ENCODE results near the gene PCDHGA2.
"Not testable (repeated sequence)": the region's sequence is repeated elsewhere in the genome, so short reads cannot be mapped to it uniquely, and the experiment has no call there.

The PCDHGA2 gene

DNA sequence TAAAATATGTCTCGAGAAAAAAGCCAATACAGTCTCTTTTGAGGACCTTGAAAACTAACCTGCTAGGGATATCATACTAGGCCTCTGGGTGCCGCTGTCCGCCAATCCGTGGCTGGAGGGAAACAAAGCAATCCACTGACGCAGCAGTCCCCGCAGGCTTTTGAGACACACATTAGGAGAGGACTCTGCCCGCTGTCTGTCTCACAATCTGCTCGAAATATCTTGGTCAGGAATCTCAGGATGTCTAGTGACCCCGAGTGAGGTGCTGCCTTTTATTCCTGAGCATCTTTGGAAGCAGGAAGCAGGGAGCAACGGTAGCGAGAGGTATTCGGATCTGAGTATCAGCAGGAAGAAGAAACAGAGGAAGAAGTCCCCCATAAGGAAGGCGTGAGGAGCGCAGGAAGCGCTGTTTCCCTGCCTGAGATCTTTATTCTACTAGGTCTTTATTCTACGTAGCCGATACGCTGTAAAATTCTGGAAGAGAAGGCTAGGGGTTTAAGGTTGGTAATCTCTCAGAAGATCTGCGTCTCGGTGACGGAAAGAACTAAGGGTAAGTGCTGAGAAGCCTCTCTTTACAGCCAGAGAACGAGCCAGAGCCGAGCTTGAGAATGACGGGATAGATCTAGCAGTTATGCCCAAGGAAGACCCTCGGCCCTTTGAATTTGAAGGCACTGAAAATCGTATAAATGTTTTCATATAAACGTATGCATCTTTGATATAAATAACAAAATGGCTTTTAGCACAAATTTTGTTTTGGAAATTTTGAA is 12.3 kb upstream of the PCDHGA2 start:
- peak overlapping the region; percentile 64 for H3K4me2 ChIP-seq (ENCODE audit: low read depth, low read length, poor library complexity, severe bottlenecking)
- H3K9me2 ChIP-seq (replicated peaks; ENCODE audit: insufficient read depth, low read length): no peaks in the 10 kb centered on the region
- H3K4me3 ChIP-seq (ENCODE audit: insufficient read depth, low read length, poor library complexity, severe bottlenecking): peak overlapping the region; percentile 50
- peak overlapping the region; percentile 76 for H2AFZ ChIP-seq (ENCODE audit: low read depth, low read length, severe bottlenecking)
- no peaks in the 10 kb centered on the region for H3K36me3 ChIP-seq (ENCODE audit: low read length)
- no peaks in the 10 kb centered on the region for H3K27me3 ChIP-seq (ENCODE audit: low read length)
- peak overlapping the region; percentile 53 for H3K9ac ChIP-seq (ENCODE audit: low read length)
- no peak overlapping the region; the same call in 1 of the 2 replicates for H3K27ac ChIP-seq (ENCODE audit: low read depth, low read length)
- no peaks in the 10 kb centered on the region; the same call in 1 of the 2 replicates for H3K9me3 ChIP-seq (ENCODE audit: insufficient read depth, low read length)
- H3F3A ChIP-seq (ENCODE audit: insufficient read depth): peaks cover 3% of the 10 kb centered on the region; the same call in 1 of the 2 replicates
- no peaks in the 10 kb centered on the region for H3K79me2 ChIP-seq (ENCODE audit: insufficient read depth, low read length)
- H4K20me1 ChIP-seq (ENCODE audit: low read depth, low read length): no peaks in the 10 kb centered on the region
- TF ChIP-seq, protein P1, sequence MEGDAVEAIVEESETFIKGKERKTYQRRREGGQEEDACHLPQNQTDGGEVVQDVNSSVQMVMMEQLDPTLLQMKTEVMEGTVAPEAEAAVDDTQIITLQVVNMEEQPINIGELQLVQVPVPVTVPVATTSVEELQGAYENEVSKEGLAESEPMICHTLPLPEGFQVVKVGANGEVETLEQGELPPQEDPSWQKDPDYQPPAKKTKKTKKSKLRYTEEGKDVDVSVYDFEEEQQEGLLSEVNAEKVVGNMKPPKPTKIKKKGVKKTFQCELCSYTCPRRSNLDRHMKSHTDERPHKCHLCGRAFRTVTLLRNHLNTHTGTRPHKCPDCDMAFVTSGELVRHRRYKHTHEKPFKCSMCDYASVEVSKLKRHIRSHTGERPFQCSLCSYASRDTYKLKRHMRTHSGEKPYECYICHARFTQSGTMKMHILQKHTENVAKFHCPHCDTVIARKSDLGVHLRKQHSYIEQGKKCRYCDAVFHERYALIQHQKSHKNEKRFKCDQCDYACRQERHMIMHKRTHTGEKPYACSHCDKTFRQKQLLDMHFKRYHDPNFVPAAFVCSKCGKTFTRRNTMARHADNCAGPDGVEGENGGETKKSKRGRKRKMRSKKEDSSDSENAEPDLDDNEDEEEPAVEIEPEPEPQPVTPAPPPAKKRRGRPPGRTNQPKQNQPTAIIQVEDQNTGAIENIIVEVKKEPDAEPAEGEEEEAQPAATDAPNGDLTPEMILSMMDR (IDR thresholded peaks at IDR 0.05; ENCODE audit: insufficient read depth, low read length, poor library complexity, severe bottlenecking): peak; percentile 53
- no peak for TF ChIP-seq EZH2phosphoT487 (conservative IDR thresholded peaks at IDR 0.05; ENCODE audit: low read length)

DNA sequence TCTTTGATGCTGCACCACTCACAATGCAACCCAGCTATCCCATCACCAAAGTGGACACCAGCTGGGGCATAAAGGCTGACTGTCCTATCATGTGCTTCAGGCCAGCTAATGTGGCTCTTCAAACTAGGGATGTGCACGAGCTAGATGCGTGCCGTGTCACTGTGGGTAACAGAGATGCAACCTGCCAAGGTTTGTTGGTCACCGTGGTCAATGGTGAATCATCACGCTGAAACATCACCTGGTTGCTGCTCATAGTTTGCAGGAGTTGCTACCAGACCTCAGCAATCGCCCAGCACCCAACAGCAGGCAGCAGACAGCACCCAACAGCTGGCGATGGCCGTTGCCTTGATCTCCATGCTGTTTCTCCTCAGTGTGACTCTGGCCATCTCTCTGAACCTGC is 10.3 kb upstream of the PCDHGA2 start:
- no peaks in the 10 kb centered on the region for H3K27me3 ChIP-seq (ENCODE audit: low read length)

DNA sequence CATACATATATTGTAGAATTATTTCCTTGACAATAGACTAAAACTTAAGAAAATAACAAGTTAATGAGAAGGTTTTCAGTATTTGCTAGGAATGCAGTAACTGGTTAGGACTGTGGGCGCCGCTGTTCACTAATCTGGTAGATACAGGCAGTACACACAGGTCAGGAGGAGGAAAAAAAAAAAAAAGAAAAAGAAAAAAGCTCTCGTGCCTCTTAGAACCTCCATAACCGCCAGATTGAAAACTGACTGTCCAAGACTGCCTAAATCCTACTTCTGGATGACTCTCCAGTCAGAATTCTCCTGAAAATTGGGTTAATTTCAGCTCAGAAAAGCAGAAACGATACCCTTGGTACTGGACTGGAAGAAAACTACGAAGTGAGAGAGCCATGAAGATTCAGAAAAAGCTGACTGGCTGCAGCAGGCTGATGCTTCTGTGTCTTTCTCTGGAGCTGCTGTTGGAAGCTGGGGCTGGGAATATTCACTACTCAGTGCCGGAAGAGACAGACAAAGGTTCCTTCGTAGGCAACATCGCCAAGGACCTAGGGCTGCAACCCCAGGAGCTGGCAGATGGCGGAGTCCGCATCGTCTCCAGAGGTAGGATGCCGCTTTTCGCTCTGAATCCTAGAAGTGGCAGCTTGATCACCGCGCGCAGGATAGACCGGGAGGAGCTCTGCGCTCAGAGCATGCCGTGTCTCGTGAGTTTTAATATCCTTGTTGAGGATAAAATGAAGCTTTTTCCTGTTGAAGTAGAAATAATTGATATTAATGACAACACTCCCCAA is 8.1 kb upstream of the PCDHGA2 start, which contains the start of gene PCDHGA1:
Gene PCDHGA1 (plus strand): TSS at position 216 of the 782 bp plus-strand sequence.
- Histone ChIP-seq H3K9me3 (ENCODE audit: insufficient read depth, low read length) (no peaks in the 10 kb centered on the region), H3K4me2 (ENCODE audit: low read depth, low read length, poor library complexity, severe bottlenecking) (peak within 1 kb of the TSS; percentile 49), H3K4me3 (ENCODE audit: insufficient read depth, low read length, poor library complexity, severe bottlenecking) (no peak within 1 kb of the TSS), H3K27me3 (ENCODE audit: low read length) (no peaks in the 10 kb centered on the region), H3K9me2 (replicated peaks; ENCODE audit: insufficient read depth, low read length) (no peaks in the 10 kb centered on the region), H3K79me2 (ENCODE audit: insufficient read depth, low read length) (no peaks in the 10 kb centered on the region), H3F3A (ENCODE audit: insufficient read depth) (no peaks in the 10 kb centered on the region), H3K27ac (ENCODE audit: low read depth, low read length) (no peak within 1 kb of the TSS), H4K20me1 (ENCODE audit: low read depth, low read length) (no peaks in the 10 kb centered on the region), H3K9ac (ENCODE audit: low read length) (peak within 1 kb of the TSS; percentile 36), H2AFZ (ENCODE audit: low read depth, low read length, severe bottlenecking) (peak within 1 kb of the TSS; percentile 97), H3K36me3 (ENCODE audit: low read length) (peaks cover 6% of the 10 kb centered on the region; the same call in 1 of the 2 replicates)
- no peak for TF ChIP-seq EZH2phosphoT487 (conservative IDR thresholded peaks at IDR 0.05; ENCODE audit: low read length)
- TF ChIP-seq, protein P1 (IDR thresholded peaks at IDR 0.05; ENCODE audit: insufficient read depth, low read length, poor library complexity, severe bottlenecking): peak; percentile 84

More for the DNA sequence above, 10.3 kb upstream of the PCDHGA2 start:
- no peak overlapping the region for H3K27ac ChIP-seq (ENCODE audit: low read depth, low read length)
- no peak overlapping the region for H3K4me2 ChIP-seq (ENCODE audit: low read depth, low read length, poor library complexity, severe bottlenecking)
- no peak overlapping the region for H3K9ac ChIP-seq (ENCODE audit: low read length)
- H3K9me2 ChIP-seq (replicated peaks; ENCODE audit: insufficient read depth, low read length): no peaks in the 10 kb centered on the region
- no peaks in the 10 kb centered on the region for H3K79me2 ChIP-seq (ENCODE audit: insufficient read depth, low read length)
- H4K20me1 ChIP-seq (ENCODE audit: low read depth, low read length): no peaks in the 10 kb centered on the region
- TF ChIP-seq EZH2phosphoT487 (conservative IDR thresholded peaks at IDR 0.05; ENCODE audit: low read length): no peak
- TF ChIP-seq, protein P1 (IDR thresholded peaks at IDR 0.05; ENCODE audit: insufficient read depth, low read length, poor library complexity, severe bottlenecking): no peak
- no peaks in the 10 kb centered on the region for H3K36me3 ChIP-seq (ENCODE audit: low read length)
- H3K9me3 ChIP-seq (ENCODE audit: insufficient read depth, low read length): no peaks in the 10 kb centered on the region
- no peaks in the 10 kb centered on the region for H3F3A ChIP-seq (ENCODE audit: insufficient read depth)
- no peak overlapping the region for H3K4me3 ChIP-seq (ENCODE audit: insufficient read depth, low read length, poor library complexity, severe bottlenecking)
- H2AFZ ChIP-seq (ENCODE audit: low read depth, low read length, severe bottlenecking): no peak overlapping the region

DNA sequence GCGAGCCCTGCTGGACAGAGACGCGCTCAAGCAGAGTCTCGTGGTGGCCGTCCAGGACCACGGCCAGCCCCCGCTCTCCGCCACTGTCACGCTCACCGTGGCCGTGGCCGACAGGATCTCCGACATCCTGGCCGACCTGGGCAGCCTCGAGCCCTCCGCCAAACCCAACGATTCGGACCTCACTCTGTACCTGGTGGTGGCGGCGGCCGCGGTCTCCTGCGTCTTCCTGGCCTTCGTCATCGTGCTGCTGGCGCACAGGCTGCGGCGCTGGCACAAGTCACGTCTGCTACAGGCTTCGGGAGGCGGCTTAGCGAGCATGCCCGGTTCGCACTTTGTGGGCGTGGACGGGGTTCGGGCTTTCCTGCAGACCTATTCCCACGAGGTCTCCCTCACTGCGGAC is 6.0 kb upstream of the PCDHGA2 start:
- not testable (repeated sequence) for H3K27me3 ChIP-seq (ENCODE audit: low read length); H3K4me2 ChIP-seq (ENCODE audit: low read depth, low read length, poor library complexity, severe bottlenecking); H3K4me3 ChIP-seq (ENCODE audit: insufficient read depth, low read length, poor library complexity, severe bottlenecking); H2AFZ ChIP-seq (ENCODE audit: low read depth, low read length, severe bottlenecking); H4K20me1 ChIP-seq (ENCODE audit: low read depth, low read length); H3K27ac ChIP-seq (ENCODE audit: low read depth, low read length); H3K9me3 ChIP-seq (ENCODE audit: insufficient read depth, low read length); H3K79me2 ChIP-seq (ENCODE audit: insufficient read depth, low read length); H3K9me2 ChIP-seq (replicated peaks; ENCODE audit: insufficient read depth, low read length); H3F3A ChIP-seq (ENCODE audit: insufficient read depth); H3K9ac ChIP-seq (ENCODE audit: low read length); H3K36me3 ChIP-seq (ENCODE audit: low read length)

DNA sequence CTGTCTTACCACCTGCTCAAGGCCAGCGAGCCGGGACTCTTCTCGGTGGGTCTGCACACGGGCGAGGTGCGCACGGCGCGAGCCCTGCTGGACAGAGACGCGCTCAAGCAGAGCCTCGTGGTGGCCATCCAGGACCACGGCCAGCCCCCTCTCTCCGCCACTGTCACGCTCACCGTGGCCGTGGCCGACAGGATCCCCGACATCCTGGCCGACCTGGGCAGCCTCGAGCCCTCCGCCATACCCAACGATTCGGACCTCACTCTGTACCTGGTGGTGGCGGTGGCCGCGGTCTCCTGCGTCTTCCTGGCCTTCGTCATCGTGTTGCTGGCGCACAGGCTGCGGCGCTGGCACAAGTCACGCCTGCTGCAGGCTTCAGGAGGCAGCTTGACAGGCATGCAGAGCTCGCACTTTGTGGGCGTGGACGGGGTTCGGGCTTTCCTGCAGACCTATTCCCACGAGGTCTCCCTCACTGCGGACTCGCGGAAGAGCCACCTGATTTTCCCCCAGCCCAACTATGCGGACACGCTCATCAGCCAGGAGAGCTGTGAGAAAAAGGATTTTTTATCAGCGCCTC is 2.3 kb downstream of the PCDHGA2 start:
- H3K9ac ChIP-seq (ENCODE audit: low read length); H3K27me3 ChIP-seq (ENCODE audit: low read length); H4K20me1 ChIP-seq (ENCODE audit: low read depth, low read length); H3K9me2 ChIP-seq (replicated peaks; ENCODE audit: insufficient read depth, low read length); H3K4me2 ChIP-seq (ENCODE audit: low read depth, low read length, poor library complexity, severe bottlenecking); H3K36me3 ChIP-seq (ENCODE audit: low read length); H3F3A ChIP-seq (ENCODE audit: insufficient read depth); H2AFZ ChIP-seq (ENCODE audit: low read depth, low read length, severe bottlenecking); H3K27ac ChIP-seq (ENCODE audit: low read depth, low read length); H3K9me3 ChIP-seq (ENCODE audit: insufficient read depth, low read length); H3K4me3 ChIP-seq (ENCODE audit: insufficient read depth, low read length, poor library complexity, severe bottlenecking); H3K79me2 ChIP-seq (ENCODE audit: insufficient read depth, low read length): not testable (repeated sequence)
